B cell (primary cell): ENCODE data around the gene MIPOL1. TPM values are rescaled to one million over a fixed set of nuclear protein-coding genes. Genes with fewer than 3 reads are reported as not detected.

Experiments used
- ATAC-seq: fragments of 200-7000 bp; cut with Tn5 transposase; one replicate; pipeline ENCODE4 v1.10.0; 2021; ENCODE audit warnings: low read depth, mild to moderate bottlenecking, moderate number of reproducible peaks, moderate library complexity
- CTCF ChIA-PET: fragments of 350-600 bp; sonication (Branson Sonifier 250); formaldehyde crosslinking; loops from one replicate; lab custom pipeline; 2021; ENCODE audit warnings: antibody characterized with exemption, inconsistent platforms; lab: Charles Lee
- POLR2A ChIA-PET: fragments of 350-600 bp; sonication (Branson Sonifier 250); formaldehyde crosslinking; loops from one replicate; lab custom pipeline; 2021; ENCODE audit warnings: antibody characterized with exemption; lab: Charles Lee
- DNase-seq: peaks from one replicate; pipeline ENCODE4 v3.0.0; 2013
- H2AFZ ChIP-seq: 2 replicates; pipeline ENCODE4 v1.6.1; 2012; ENCODE audit warnings: mild to moderate bottlenecking, low read depth, low read length; ENCODE audit not compliant: insufficient read depth, poor library complexity, severe bottlenecking
- H3K27ac ChIP-seq, 2 donors: 1 replicate in 1 of 2; 2 replicates in 1 of 2; pipeline ENCODE4 v1.5.1; 2012 to 2013; ENCODE audit warnings: low read length in 2 of 2, mild to moderate bottlenecking in 2 of 2, moderate library complexity in 1 of 2
- H3K27me3 ChIP-seq, 4 experiments: fragments of 200-600 bp in 1 of 4; sonication (generic) in 1 of 4; replicated peaks in 1 of 4; 1 replicate in 2 of 4; 2 replicates in 2 of 4; pipeline versions ENCODE4 v1.6.1 to v1.7.0; 2013 to 2016; ENCODE audit warnings: low read length in 3 of 4, mild to moderate bottlenecking in 2 of 4, mixed read lengths in 1 of 4, moderate library complexity in 1 of 4; ENCODE audit not compliant: insufficient read depth in 4 of 4, control insufficient read depth in 3 of 4; ENCODE audit errors: control extremely low read depth in 1 of 4
- H3K36me3 ChIP-seq, 2 experiments: replicated peaks in 1 of 2; 1 replicate in 1 of 2; 2 replicates in 1 of 2; pipeline versions ENCODE4 v1.6.1 to v1.7.1; 2013; ENCODE audit warnings: low read length in 1 of 2; ENCODE audit not compliant: insufficient read depth in 2 of 2, control insufficient read depth in 1 of 2; ENCODE audit errors: control extremely low read depth in 1 of 2, extremely low read depth in 1 of 2
- H3K4me1 ChIP-seq, 2 donors: fragments of 200-600 bp in 1 of 2; sonication (generic) in 1 of 2; 1 replicate in 1 of 2; 2 replicates in 1 of 2; pipeline versions ENCODE4 v1.5.1 to v1.6.1; 2013 to 2017; ENCODE audit warnings: low read length in 2 of 2; ENCODE audit not compliant: control insufficient read depth in 2 of 2, insufficient read depth in 2 of 2
- H3K4me2 ChIP-seq: replicated peaks from 2 replicates; pipeline ENCODE3; 2012; ENCODE audit warnings: mild to moderate bottlenecking, low read depth, low read length; ENCODE audit not compliant: poor library complexity, severe bottlenecking
- H3K4me3 ChIP-seq, 5 experiments: fragments of 200-600 bp in 1 of 5; sonication (generic) in 1 of 5; 1 replicate in 3 of 5; 2 replicates in 2 of 5; pipeline versions ENCODE4 v1.5.1 to v1.7.0; 2011 to 2016; ENCODE audit warnings: low read length in 4 of 5, mild to moderate bottlenecking in 4 of 5, low read depth in 2 of 5, control low read depth in 1 of 5, moderate library complexity in 1 of 5; ENCODE audit not compliant: insufficient read depth in 1 of 5; ENCODE audit errors: control extremely low read depth in 1 of 5, extremely low read depth in 1 of 5
- H3K79me2 ChIP-seq: fragments of 200-600 bp; sonication (generic); one replicate; pipeline ENCODE4 v1.6.0; 2016; ENCODE audit warnings: low read length; ENCODE audit not compliant: control insufficient read depth, insufficient read depth
- H3K9ac ChIP-seq: fragments of 200-600 bp; sonication (generic); 2 replicates; pipeline ENCODE4 v1.6.1; 2017; ENCODE audit warnings: mild to moderate bottlenecking, low read length, moderate library complexity
- H3K9me3 ChIP-seq, 3 donors: one replicate each; pipeline versions ENCODE4 v1.6.1 to v1.7.1; 2013; ENCODE audit warnings: low read length in 2 of 3; ENCODE audit not compliant: control insufficient read depth in 2 of 3, insufficient read depth in 1 of 3; ENCODE audit errors: control extremely low read depth in 1 of 3
- H4K20me1 ChIP-seq: 2 replicates; pipeline ENCODE4 v1.6.0; 2012; ENCODE audit warnings: mild to moderate bottlenecking, low read length; ENCODE audit not compliant: insufficient read depth, control insufficient read depth, poor library complexity, severe bottlenecking
- H3K27ac Mint-ChIP-seq: one replicate; pipeline ENCODE4 v1.8.0; 2021; ENCODE audit warnings: mixed read lengths
- H3K27me3 Mint-ChIP-seq: one replicate; pipeline ENCODE4 v1.8.0; 2021; ENCODE audit warnings: mixed read lengths
- H3K4me1 Mint-ChIP-seq: one replicate; pipeline ENCODE4 v1.8.0; 2021; ENCODE audit warnings: mixed read lengths
- H3K4me3 Mint-ChIP-seq: one replicate; pipeline ENCODE4 v1.8.0; 2021; ENCODE audit warnings: mixed read lengths
- H3K9me3 Mint-ChIP-seq: one replicate; pipeline ENCODE4 v1.8.0; 2022; ENCODE audit warnings: mixed read lengths; ENCODE audit not compliant: insufficient read depth
- CTCF ChIP-seq: fragments of 200-600 bp; IDR thresholded peaks from one replicate; pipeline ENCODE4 v1.8.0; 2022; ENCODE audit warnings: antibody characterized with exemption, mild to moderate bottlenecking
- EZH2 ChIP-seq: IDR thresholded peaks from 2 replicates; pipeline ENCODE4 v1.6.1; 2012; ENCODE audit warnings: borderline replicate concordance, low read depth, mild to moderate bottlenecking, moderate library complexity, low read length; ENCODE audit not compliant: insufficient read depth, poor library complexity, severe bottlenecking
- WGBS: methylation state at CpG from one replicate; pipeline ENCODE4 v1.1.5; 2013; ENCODE audit warnings: missing lambda C conversion rate; ENCODE audit not compliant: insufficient coverage; 5-methylcytosine and 5-hydroxymethylcytosine counted together
- intact Hi-C: fragments of 100-400 bp; cut with micrococcal nuclease; formaldehyde crosslinking; loops from one replicate; pipeline ENCODE4 v1.10.0; 2022
- polyA plus RNA-seq: library from polyadenylated mRNA; depleted of rRNA; stranded (reverse); fragments of >200 nt; gene quantifications from 2 replicates; pipeline ENCODE4 v1.2.3, GENCODE V29; 2012
- total RNA-seq, 2 donors: library from RNA; stranded (reverse); fragments of 120-200 nt in 1 of 2; gene quantifications; 1 replicate in 1 of 2; 2 replicates in 1 of 2; pipeline versions ENCODE4 v1.2.3 to v1.2.4, GENCODE V29; 2013 to 2022

MIPOL1 gene
- total and polyA plus RNA-seq, 2 donors (not counting 1 experiment from before 2014, with no cell fraction given): 0.17 TPM; not detected in 1

- H3K9ac ChIP-seq: no peak overlapping the region
- H3K27me3 Mint-ChIP-seq: no peaks in the 10 kb centered on the region
- H3K27ac Mint-ChIP-seq: no peak overlapping the region
- peaks cover 0 to 6% (median 0%) of the 10 kb centered on the region in 3 donors for H3K9me3 ChIP-seq
- H3K4me3 Mint-ChIP-seq: no peak overlapping the region
- ATAC-seq (no peak), DNase-seq (no peak)
- POLR2A ChIA-PET: no interaction called here
- no peaks in the 10 kb centered on the region for H3K4me1 Mint-ChIP-seq
- no peak overlapping the region for H3K4me2 ChIP-seq
- H3K36me3 ChIP-seq: no peaks in the 10 kb centered on the region
- CTCF ChIA-PET: no interaction called here
- H3K9me3 Mint-ChIP-seq: no peaks in the 10 kb centered on the region
- WGBS: no CpG with 5 or more reads among the region's 1 CpG
- H3K4me3 ChIP-seq: no peak overlapping the region
- intact Hi-C loops: no loop called here
- H2AFZ ChIP-seq: no peak overlapping the region
- no peak overlapping the region for H3K27ac ChIP-seq
- no peaks in the 10 kb centered on the region for H4K20me1 ChIP-seq
- no peaks in the 10 kb centered on the region for H3K4me1 ChIP-seq
- no peaks in the 10 kb centered on the region for H3K27me3 ChIP-seq
- TF ChIP-seq CTCF: no peak
- no peak for TF ChIP-seq EZH2
- H3K79me2 ChIP-seq: no peaks in the 10 kb centered on the region
Observed at GRCh38 chr14:37328673-37329072, 130.9 kb downstream of the MIPOL1 start.

DNA sequence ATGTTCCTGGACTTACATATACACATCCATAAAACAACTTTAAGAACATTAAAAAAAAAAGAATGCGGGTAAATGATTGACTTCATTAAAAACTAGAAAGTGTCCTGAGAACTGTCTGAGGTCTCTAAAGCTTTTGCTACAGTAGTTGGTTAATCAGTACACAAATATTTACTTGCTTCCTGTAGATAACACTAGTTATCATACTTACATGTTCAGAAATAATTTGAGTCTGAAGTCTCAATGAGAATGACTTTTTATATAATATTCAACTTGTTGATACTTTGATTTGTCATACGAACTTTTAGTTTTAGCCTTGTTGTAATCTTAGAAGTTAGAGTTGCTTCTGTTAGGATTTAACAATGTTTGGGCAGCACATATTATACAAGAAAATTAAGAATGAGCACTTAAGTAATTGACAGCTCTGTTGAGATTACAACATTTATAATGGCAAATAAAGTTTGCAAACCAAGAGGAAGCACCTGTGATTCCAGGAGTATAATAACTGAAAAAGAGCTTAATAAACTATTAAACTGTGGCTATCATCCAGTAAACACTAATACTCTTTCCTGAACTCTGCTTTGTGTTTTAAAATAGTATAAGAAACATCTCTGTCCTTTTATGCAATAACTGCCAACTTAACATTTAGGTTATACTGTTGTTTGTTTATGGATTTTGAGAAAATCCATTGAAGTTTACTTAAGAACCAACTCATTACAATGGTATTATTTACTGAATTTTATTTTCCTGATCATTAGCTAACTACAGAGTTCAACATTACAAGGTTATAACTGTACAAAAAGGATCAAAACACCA is 131.7 kb downstream of the MIPOL1 start:
- no peaks in the 10 kb centered on the region for H3K27me3 Mint-ChIP-seq
- Histone ChIP-seq H3K4me2 (no peak overlapping the region), H3K27me3 (no peaks in the 10 kb centered on the region), H2AFZ (no peak overlapping the region), H3K36me3 (no peaks in the 10 kb centered on the region), H3K9me3 (peaks cover 0 to 6% (median 0%) of the 10 kb centered on the region in 3 donors), H3K9ac (no peak overlapping the region), H3K4me1 (no peaks in the 10 kb centered on the region), H3K4me3 (no peak overlapping the region), H3K27ac (no peak overlapping the region), H4K20me1 (no peaks in the 10 kb centered on the region), H3K79me2 (no peaks in the 10 kb centered on the region)
- ChIA-PET CTCF (no interaction called here), POLR2A (no interaction called here)
- intact Hi-C loops: no loop called here
- no peak overlapping the region for H3K4me3 Mint-ChIP-seq
- ATAC-seq (no peak), DNase-seq (no peak)
- TF ChIP-seq EZH2: no peak
- no peak for TF ChIP-seq CTCF
- H3K27ac Mint-ChIP-seq: no peak overlapping the region
- H3K4me1 Mint-ChIP-seq: no peaks in the 10 kb centered on the region
- no peaks in the 10 kb centered on the region for H3K9me3 Mint-ChIP-seq
- WGBS: no CpG with 5 or more reads among the region's 2 CpGs
